Measurements from ENCODE around the gene CYB5R3. TPM values are rescaled to one million over a fixed set of nuclear protein-coding genes. Genes with fewer than 3 reads are reported as not detected.
"Not testable (repeated sequence)": the region's sequence is repeated elsewhere in the genome, so short reads cannot be mapped to it uniquely, and the experiment has no call there.

CYB5R3 gene
- total and polyA plus RNA-seq, 7 experiments from 2014 or later, result 34.3 to 74.1 (median 42.3) TPM

DNA sequence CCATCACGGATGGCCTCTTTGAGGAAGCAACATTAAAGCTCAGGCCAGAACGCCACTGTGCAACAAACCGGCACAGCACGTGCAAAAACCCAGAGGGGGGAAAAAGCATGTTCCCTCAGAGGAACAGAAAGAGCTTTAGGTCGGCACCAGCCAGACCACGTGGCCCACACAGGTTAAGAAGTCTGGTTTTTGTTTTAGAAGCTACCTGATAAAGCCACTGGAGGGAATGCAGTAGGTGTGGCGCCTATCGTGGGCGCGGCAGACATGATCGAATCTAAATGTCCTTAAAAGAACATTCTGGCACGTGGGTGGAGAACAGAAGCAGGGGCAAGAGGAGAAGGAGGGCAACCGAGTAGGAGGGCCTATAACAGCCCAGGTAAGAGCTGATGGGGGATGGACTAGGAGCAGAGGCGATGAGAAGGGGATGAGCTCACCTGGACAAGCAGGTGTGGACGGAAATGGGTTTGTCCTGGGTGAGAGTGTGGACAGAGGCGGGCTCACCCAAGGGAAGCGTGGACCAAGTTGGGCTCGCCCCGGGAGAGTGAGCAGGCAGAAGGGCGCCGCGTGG is 67.9 kb downstream of the CYB5R3 start:
- Mint-ChIP-seq H3K27ac (peak overlapping the region; percentile 76 to 95 (median 91)), H3K4me1 (peaks cover 11 to 16% (median 14%) of the 10 kb centered on the region in 7 donors), H3K4me3 (peak overlapping the region; percentile 89 to 99 (median 95)), H3K36me3 (peaks cover 0 to 19% (median 4%) of the 10 kb centered on the region in 5 donors)
- DNase-seq; H3K9me3 ChIP-seq (ENCODE audit: control insufficient read depth in 2 of 3, low read length in 3 of 3); intact Hi-C loops (cut with micrococcal nuclease); H3K9me3 Mint-ChIP-seq; H3K27me3 Mint-ChIP-seq; CTCF ChIA-PET; H3K27me3 ChIP-seq (ENCODE audit: control insufficient read depth in 2 of 2, insufficient read depth in 2 of 2, low read length in 2 of 2); H3K4me1 ChIP-seq (ENCODE audit: control insufficient read depth in 2 of 2, insufficient read depth in 2 of 2, low read length in 2 of 2): not testable (repeated sequence)
- Histone ChIP-seq H3K27ac (ENCODE audit: low read depth, low read length) (peak overlapping the region; percentile 78), H3K36me3 (ENCODE audit: control insufficient read depth in 2 of 3, insufficient read depth in 3 of 3, low read length in 3 of 3) (peaks cover 0 to 57% (median 11%) of the 10 kb centered on the region in 3 experiments), H3K4me3 (ENCODE audit: low read length) (peak overlapping the region; percentile 75)
- ATAC-seq, result peak; percentile 28
- POLR2A ChIA-PET, result interaction anchor here (1.5 kb wide), 1 partner anchor 33 kb away, joined by 8 read pairs; the partner anchor contains the start of gene POLDIP3

- H3K4me3 Mint-ChIP-seq, result peak overlapping the region in 6 of 10 donors; percentile 17 to 48 (median 24)
- H3K9me3 ChIP-seq (ENCODE audit: control insufficient read depth in 2 of 3, low read length in 3 of 3), result not testable (repeated sequence)
Observed at GRCh38 chr22:42580040-42580439, 69.2 kb downstream of the CYB5R3 start.

GRCh38 chr22:42577623-42578240 is 71.5 kb downstream of the CYB5R3 start:
- ChIA-PET POLR2A (no interaction called here), CTCF (interaction anchor here (0.5 kb wide), 1 partner anchor 106 kb away, joined by 3 read pairs; no protein-coding TSS in a partner anchor)
- Histone ChIP-seq H3K27me3 (ENCODE audit: control insufficient read depth in 2 of 2, insufficient read depth in 2 of 2, low read length in 2 of 2) (no peaks in the 10 kb centered on the region), H3K27ac (ENCODE audit: low read depth, low read length) (no peak overlapping the region), H3K4me3 (ENCODE audit: low read length) (no peak overlapping the region), H3K9me3 (ENCODE audit: control insufficient read depth in 2 of 3, low read length in 3 of 3) (no peaks in the 10 kb centered on the region), H3K36me3 (ENCODE audit: control insufficient read depth in 2 of 3, insufficient read depth in 3 of 3, low read length in 3 of 3) (peaks cover 0 to 52% (median 8%) of the 10 kb centered on the region in 3 experiments), H3K4me1 (ENCODE audit: control insufficient read depth in 2 of 2, insufficient read depth in 2 of 2, low read length in 2 of 2) (peaks cover 5 to 10% of the 10 kb centered on the region in 2 donors)
- ATAC-seq, result no peak
- peaks cover 0 to 5% (median 0%) of the 10 kb centered on the region in 5 donors for H3K36me3 Mint-ChIP-seq
- no peaks in the 10 kb centered on the region for H3K27me3 Mint-ChIP-seq
- peaks cover 9 to 16% (median 14%) of the 10 kb centered on the region in 7 donors for H3K4me1 Mint-ChIP-seq
- H3K9me3 Mint-ChIP-seq, result no peaks in the 10 kb centered on the region
- intact Hi-C loops (cut with micrococcal nuclease), result no loop called here
- H3K4me3 Mint-ChIP-seq, result no peak overlapping the region
- no peak overlapping the region for H3K27ac Mint-ChIP-seq
- no peak for DNase-seq

More at GRCh38 chr22:42580040-42580439, 69.2 kb downstream of the CYB5R3 start:
- peaks cover 0 to 50% (median 6%) of the 10 kb centered on the region in 3 experiments for H3K36me3 ChIP-seq (ENCODE audit: control insufficient read depth in 2 of 3, insufficient read depth in 3 of 3, low read length in 3 of 3)
- H3K4me3 ChIP-seq (ENCODE audit: low read length); intact Hi-C loops (cut with micrococcal nuclease); ATAC-seq; DNase-seq; H3K4me1 ChIP-seq (ENCODE audit: control insufficient read depth in 2 of 2, insufficient read depth in 2 of 2, low read length in 2 of 2); H3K27me3 ChIP-seq (ENCODE audit: control insufficient read depth in 2 of 2, insufficient read depth in 2 of 2, low read length in 2 of 2); CTCF ChIA-PET; H3K27ac ChIP-seq (ENCODE audit: low read depth, low read length); H3K27me3 Mint-ChIP-seq; H3K9me3 Mint-ChIP-seq: not testable (repeated sequence)
- Mint-ChIP-seq H3K36me3 (peaks cover 0 to 14% (median 0%) of the 10 kb centered on the region in 5 donors), H3K27ac (peak overlapping the region in 2 of 9 donors; percentile 29 to 41), H3K4me1 (peaks cover 9 to 16% (median 14%) of the 10 kb centered on the region in 7 donors)
- POLR2A ChIA-PET, result interaction anchor here (0.6 kb wide), 1 partner anchor 34 kb away, joined by 3 read pairs; no protein-coding TSS in a partner anchor

DNA sequence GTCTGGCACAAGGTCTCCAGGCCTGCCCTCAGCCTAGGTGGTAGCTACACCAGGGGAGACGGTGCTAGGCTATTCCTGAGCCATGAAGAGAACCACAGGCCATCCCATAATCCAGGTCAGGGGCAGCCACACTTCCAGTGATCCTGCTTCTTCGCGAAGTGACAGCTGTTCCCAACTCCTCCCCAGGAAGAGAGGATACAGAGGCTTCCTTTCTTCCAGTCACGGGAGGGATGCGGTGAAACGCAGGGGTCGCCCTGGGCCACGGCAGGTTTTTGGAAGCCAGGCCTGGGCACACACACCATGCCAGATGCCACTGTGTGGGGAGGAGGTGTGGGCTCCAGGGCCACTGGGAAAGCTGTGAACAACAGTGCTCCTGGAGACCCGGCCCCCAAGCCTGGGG is 72.1 kb downstream of the CYB5R3 start:
- DNase-seq; H3K4me3 ChIP-seq (ENCODE audit: low read length); H3K4me1 ChIP-seq (ENCODE audit: control insufficient read depth in 2 of 2, insufficient read depth in 2 of 2, low read length in 2 of 2); POLR2A ChIA-PET; H3K27ac Mint-ChIP-seq; H3K9me3 Mint-ChIP-seq; H3K27me3 ChIP-seq (ENCODE audit: control insufficient read depth in 2 of 2, insufficient read depth in 2 of 2, low read length in 2 of 2); H3K36me3 Mint-ChIP-seq; H3K27ac ChIP-seq (ENCODE audit: low read depth, low read length); H3K9me3 ChIP-seq (ENCODE audit: control insufficient read depth in 2 of 3, low read length in 3 of 3); H3K27me3 Mint-ChIP-seq; H3K4me3 Mint-ChIP-seq; intact Hi-C loops (cut with micrococcal nuclease); ATAC-seq: not testable (repeated sequence)
- peaks cover 0 to 52% (median 8%) of the 10 kb centered on the region in 3 experiments for H3K36me3 ChIP-seq (ENCODE audit: control insufficient read depth in 2 of 3, insufficient read depth in 3 of 3, low read length in 3 of 3)
- CTCF ChIA-PET, result interaction anchor here (0.5 kb wide), 1 partner anchor 106 kb away, joined by 3 read pairs; no protein-coding TSS in a partner anchor
- H3K4me1 Mint-ChIP-seq, result peaks cover 7 to 11% (median 8%) of the 10 kb centered on the region in 7 donors

GRCh38 chr22:42575996-42576574 is 73.1 kb downstream of the CYB5R3 start:
- CTCF ChIA-PET, result interaction anchor here (0.6 kb wide), 1 partner anchor 483 kb away, joined by 3 read pairs; no protein-coding TSS in a partner anchor
- POLR2A ChIA-PET; H3K4me3 Mint-ChIP-seq; H3K4me1 ChIP-seq (ENCODE audit: control insufficient read depth in 2 of 2, insufficient read depth in 2 of 2, low read length in 2 of 2); intact Hi-C loops (cut with micrococcal nuclease); H3K9me3 Mint-ChIP-seq; H3K27me3 ChIP-seq (ENCODE audit: control insufficient read depth in 2 of 2, insufficient read depth in 2 of 2, low read length in 2 of 2); H3K4me3 ChIP-seq (ENCODE audit: low read length); H3K27ac Mint-ChIP-seq; H3K9me3 ChIP-seq (ENCODE audit: control insufficient read depth in 2 of 3, low read length in 3 of 3); H3K27me3 Mint-ChIP-seq; H3K4me1 Mint-ChIP-seq; DNase-seq; H3K27ac ChIP-seq (ENCODE audit: low read depth, low read length); ATAC-seq: not testable (repeated sequence)
- peaks cover 0 to 15% (median under 1%) of the 10 kb centered on the region in 5 donors for H3K36me3 Mint-ChIP-seq
- H3K36me3 ChIP-seq (ENCODE audit: control insufficient read depth in 2 of 3, insufficient read depth in 3 of 3, low read length in 3 of 3), result peaks cover 0 to 50% (median 8%) of the 10 kb centered on the region in 3 experiments

GRCh38 chr22:42574468-42574867 is 74.7 kb downstream of the CYB5R3 start:
- CTCF ChIA-PET; DNase-seq; ATAC-seq; POLR2A ChIA-PET; H3K9me3 ChIP-seq (ENCODE audit: control insufficient read depth in 2 of 3, low read length in 3 of 3); H3K4me3 ChIP-seq (ENCODE audit: low read length); intact Hi-C loops (cut with micrococcal nuclease); H3K4me1 ChIP-seq (ENCODE audit: control insufficient read depth in 2 of 2, insufficient read depth in 2 of 2, low read length in 2 of 2); H3K27me3 Mint-ChIP-seq; H3K4me3 Mint-ChIP-seq; H3K27ac Mint-ChIP-seq; H3K27me3 ChIP-seq (ENCODE audit: control insufficient read depth in 2 of 2, insufficient read depth in 2 of 2, low read length in 2 of 2); H3K9me3 Mint-ChIP-seq; H3K4me1 Mint-ChIP-seq; H3K27ac ChIP-seq (ENCODE audit: low read depth, low read length): not testable (repeated sequence)
- H3K36me3 Mint-ChIP-seq, result peaks cover 0 to 25% (median 3%) of the 10 kb centered on the region in 5 donors
- H3K36me3 ChIP-seq (ENCODE audit: control insufficient read depth in 2 of 3, insufficient read depth in 3 of 3, low read length in 3 of 3), result peaks cover 0 to 45% (median 8%) of the 10 kb centered on the region in 3 experiments

Measured in naive thymus-derived CD4-positive, alpha-beta T cell (primary cell).